ENCODE measurements around the gene BTNL2.

DNA sequence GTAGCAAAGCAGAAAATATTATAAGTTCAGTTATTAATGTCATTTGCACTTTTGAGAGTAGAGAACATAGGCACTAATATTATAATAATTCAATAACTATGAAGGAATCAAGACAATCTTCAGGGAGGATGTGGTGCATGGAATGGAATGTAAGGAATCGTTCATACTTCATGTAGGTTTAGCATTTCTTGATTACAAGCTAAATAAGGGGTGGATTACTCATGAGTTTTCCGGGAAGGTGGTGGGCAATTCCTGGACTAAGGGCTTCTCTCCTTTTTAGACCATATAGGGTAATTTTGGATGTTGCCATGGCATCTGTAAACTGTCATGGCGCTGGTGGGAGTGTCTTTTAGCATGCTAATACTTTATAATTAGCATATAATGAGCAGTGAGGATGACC is 9.1 kb upstream of the BTNL2 start:
- TF ChIP-seq, protein P1, sequence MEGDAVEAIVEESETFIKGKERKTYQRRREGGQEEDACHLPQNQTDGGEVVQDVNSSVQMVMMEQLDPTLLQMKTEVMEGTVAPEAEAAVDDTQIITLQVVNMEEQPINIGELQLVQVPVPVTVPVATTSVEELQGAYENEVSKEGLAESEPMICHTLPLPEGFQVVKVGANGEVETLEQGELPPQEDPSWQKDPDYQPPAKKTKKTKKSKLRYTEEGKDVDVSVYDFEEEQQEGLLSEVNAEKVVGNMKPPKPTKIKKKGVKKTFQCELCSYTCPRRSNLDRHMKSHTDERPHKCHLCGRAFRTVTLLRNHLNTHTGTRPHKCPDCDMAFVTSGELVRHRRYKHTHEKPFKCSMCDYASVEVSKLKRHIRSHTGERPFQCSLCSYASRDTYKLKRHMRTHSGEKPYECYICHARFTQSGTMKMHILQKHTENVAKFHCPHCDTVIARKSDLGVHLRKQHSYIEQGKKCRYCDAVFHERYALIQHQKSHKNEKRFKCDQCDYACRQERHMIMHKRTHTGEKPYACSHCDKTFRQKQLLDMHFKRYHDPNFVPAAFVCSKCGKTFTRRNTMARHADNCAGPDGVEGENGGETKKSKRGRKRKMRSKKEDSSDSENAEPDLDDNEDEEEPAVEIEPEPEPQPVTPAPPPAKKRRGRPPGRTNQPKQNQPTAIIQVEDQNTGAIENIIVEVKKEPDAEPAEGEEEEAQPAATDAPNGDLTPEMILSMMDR (optimal IDR thresholded peaks at IDR 0.05 in 1 of 3, IDR thresholded peaks at IDR 0.05 in 1 of 3, conservative IDR thresholded peaks at IDR 0.05 in 1 of 3; ENCODE audit: extremely low read depth in 1 of 3, insufficient read depth in 2 of 3, low read length in 3 of 3), result no peak
- TF ChIP-seq EZH2 (IDR thresholded peaks at IDR 0.05; ENCODE audit: low read length), result no peak

All from keratinocyte (primary cell).